VCaP (cell line): Measurements from ENCODE around the gene NKAIN2.

ENCODE experiments used
- H3K27ac ChIP-seq: fragments of 450-650 bp; 2 replicates; pipeline ENCODE4 v1.5.1; 2017
- TF ChIP-seq, protein P1 (sequence below): fragments of 450-650 bp; conservative IDR thresholded peaks from 2 replicates; pipeline ENCODE4 v1.5.1; 2017; ENCODE audit warnings: mild to moderate bottlenecking, moderate library complexity

NKAIN2 gene

DNA sequence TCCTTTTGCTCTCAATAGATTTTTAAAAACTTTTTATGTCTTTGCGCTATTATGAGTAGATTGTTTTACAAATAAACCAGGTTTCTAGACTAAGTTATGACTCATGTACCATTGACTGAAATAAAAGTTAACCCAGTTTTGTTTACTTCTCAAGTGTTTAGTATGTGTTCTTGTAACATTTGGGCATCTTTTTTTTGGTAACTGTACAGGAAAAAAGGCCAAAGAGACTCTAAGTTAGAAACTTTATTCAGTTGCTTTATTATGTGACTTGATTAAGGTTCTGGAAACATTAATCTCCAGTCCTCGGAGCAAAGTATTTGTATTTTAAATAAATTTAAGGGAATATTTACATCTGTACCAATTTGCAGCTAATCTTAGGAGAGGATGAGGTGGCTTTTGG is 2.9 kb downstream of the NKAIN2 start:
- TF ChIP-seq, protein P1, sequence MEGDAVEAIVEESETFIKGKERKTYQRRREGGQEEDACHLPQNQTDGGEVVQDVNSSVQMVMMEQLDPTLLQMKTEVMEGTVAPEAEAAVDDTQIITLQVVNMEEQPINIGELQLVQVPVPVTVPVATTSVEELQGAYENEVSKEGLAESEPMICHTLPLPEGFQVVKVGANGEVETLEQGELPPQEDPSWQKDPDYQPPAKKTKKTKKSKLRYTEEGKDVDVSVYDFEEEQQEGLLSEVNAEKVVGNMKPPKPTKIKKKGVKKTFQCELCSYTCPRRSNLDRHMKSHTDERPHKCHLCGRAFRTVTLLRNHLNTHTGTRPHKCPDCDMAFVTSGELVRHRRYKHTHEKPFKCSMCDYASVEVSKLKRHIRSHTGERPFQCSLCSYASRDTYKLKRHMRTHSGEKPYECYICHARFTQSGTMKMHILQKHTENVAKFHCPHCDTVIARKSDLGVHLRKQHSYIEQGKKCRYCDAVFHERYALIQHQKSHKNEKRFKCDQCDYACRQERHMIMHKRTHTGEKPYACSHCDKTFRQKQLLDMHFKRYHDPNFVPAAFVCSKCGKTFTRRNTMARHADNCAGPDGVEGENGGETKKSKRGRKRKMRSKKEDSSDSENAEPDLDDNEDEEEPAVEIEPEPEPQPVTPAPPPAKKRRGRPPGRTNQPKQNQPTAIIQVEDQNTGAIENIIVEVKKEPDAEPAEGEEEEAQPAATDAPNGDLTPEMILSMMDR: no peak
- H3K27ac ChIP-seq: no peak overlapping the region

DNA sequence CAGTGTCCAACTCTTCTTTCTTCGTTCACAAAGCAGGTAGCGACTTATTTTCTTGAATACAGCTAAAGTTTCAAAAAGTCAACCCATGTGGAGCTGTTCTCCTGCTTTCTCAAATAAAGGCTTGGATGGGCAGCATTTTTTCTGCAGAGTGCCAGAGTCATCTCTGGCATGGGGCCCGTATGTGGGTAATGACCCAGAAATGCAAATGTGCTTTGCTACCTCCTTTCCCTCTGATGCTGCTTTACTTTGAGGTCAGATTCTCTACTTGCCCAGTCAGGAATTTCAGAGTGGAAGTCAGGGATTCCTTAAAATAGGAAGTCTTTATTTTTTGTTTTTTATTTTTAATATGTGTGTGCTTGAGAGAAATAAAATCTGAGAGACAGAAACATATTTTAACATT is 4.9 kb downstream of the NKAIN2 start:
- no peak overlapping the region for H3K27ac ChIP-seq
- TF ChIP-seq, protein P1: no peak

DNA sequence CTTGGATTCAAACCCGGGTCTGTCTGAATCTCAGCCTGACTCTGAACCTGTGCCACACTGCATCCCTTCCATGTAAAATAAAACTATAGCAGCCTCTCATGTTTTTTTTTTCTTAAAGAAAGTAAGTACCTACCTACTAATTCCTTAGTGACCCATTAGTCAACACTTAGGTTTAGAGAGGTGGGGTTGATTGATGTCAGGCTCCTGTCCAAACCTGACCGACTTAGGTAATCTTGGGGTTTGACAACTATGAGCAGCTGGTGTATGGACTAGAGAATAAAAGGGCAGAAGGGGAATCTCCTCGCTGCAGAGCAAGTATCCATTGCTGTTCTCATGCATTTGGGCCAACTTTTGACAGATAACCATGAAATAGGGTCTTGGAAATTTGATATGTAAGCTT is 6.5 kb downstream of the NKAIN2 start:
- no peak overlapping the region for H3K27ac ChIP-seq
- TF ChIP-seq, protein P1: no peak

DNA sequence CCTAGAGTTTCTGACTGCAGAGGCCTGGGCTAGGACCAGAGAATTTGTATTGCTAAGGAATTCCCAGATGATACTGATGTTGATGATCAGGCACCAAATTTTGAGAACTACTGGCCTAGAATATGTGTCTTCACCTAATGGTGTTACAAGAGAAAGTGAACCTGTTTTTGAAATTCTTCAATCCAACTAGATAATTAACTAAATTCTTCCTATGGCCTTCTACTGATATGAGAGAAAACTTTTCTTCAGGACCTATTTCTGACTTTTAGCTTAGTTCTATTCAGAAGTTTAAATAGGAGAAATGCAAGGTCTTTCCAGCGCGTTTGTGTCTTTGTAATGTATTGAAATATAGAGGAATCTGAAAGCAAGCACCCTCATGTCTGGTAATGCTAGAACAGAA is 7.3 kb downstream of the NKAIN2 start:
- TF ChIP-seq, protein P1: no peak
- H3K27ac ChIP-seq: no peak overlapping the region

DNA sequence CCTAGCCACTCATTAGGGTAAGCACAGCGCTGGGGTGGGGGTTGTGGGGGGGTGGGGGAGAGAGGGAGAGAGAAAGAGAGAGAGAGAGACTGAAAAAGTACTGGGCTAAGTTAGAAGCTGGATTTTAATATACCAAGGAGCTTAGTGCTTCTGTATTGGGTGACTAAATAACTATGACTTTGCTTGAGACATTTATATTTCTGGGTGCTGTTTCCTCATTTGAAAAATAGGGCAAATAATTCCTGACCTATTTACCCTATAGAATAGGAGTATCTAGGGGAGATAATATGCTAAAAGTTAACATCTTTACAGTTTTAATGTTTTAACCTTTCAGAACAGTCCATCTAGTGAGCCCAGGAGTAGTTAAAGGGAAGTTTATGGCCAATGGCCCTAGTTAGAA is 7.7 kb downstream of the NKAIN2 start:
- TF ChIP-seq, protein P1: no peak
- no peak overlapping the region for H3K27ac ChIP-seq

DNA sequence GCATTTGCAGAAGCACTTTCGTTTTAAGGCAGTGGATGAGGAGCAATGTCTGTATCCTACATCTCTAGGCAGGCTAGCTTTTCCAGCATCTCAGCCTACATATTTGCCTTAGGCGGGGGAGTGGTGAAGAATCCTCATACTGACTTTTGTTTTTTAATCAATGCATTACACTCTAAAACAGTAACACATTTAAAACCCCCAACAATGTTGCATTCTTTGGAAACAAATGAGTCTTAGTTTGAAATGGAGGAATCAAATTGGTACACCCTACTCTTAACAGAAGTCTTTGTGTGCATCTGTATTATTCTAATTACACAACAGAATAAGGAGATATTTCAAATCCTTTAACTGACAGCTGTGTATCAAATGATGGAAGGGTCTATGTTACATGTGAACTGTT is 9.0 kb downstream of the NKAIN2 start:
- TF ChIP-seq, protein P1: no peak
- H3K27ac ChIP-seq: no peak overlapping the region

DNA sequence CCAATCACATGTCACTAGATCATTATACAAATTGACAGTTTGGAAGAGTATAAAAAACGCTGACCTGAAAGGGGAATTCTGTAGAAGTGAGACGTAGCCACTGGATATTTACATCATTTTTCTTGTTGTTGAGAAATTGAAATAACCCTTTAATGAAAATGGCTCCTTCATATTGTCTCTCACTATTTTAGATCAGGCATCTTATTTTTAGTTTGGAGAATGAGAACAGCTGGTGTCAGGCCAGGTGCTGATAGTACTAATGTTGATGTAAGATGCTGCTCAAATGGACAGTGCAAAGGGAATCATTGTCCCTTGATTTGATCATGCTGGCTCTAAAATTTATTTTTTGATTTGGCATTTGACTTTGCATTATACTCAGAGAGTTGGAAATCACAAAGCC is 17.4 kb downstream of the NKAIN2 start:
- TF ChIP-seq, protein P1: no peak
- H3K27ac ChIP-seq: no peak overlapping the region
